Mucosa of rectum (tissue), 2 donors: ENCODE data around the gene NLGN1.

Source experiments
- H3K27ac ChIP-seq, 2 donors: one replicate each; pipeline ENCODE4 v1.7.0; 2013; ENCODE audit warnings: inconsistent platforms in 2 of 2, low read depth in 2 of 2, low read length in 2 of 2
- H3K27me3 ChIP-seq, 2 donors: one replicate each; pipeline ENCODE4 v1.7.0; 2013; ENCODE audit warnings: low read length in 2 of 2; ENCODE audit not compliant: control insufficient read depth in 2 of 2, insufficient read depth in 2 of 2
- H3K36me3 ChIP-seq, 2 donors: one replicate each; pipeline ENCODE4 v1.7.0; 2013; ENCODE audit warnings: low read length in 2 of 2; ENCODE audit not compliant: control insufficient read depth in 2 of 2, insufficient read depth in 2 of 2
- H3K4me1 ChIP-seq, 2 donors: one replicate each; pipeline ENCODE4 v1.7.0; 2013; ENCODE audit warnings: low read length in 2 of 2, mild to moderate bottlenecking in 1 of 2; ENCODE audit not compliant: control insufficient read depth in 2 of 2, insufficient read depth in 2 of 2
- H3K4me3 ChIP-seq, 2 donors: one replicate each; pipeline ENCODE4 v1.7.0; 2013; ENCODE audit warnings: low read length in 2 of 2
- H3K9ac ChIP-seq, 2 donors: one replicate each; pipeline ENCODE4 v1.7.0; 2013; ENCODE audit warnings: low read length in 2 of 2, low read depth in 1 of 2, mild to moderate bottlenecking in 1 of 2
- H3K9me3 ChIP-seq, 2 donors: one replicate each; pipeline ENCODE4 v1.7.0; 2013; ENCODE audit warnings: low read length in 2 of 2; ENCODE audit not compliant: control insufficient read depth in 2 of 2
- donor health status: healthy.
- donor health status: Normal muscosa, but diverticular disease.

The NLGN1 gene

GRCh38 chr3:174156200-174156599, 758.7 kb downstream of the NLGN1 start:
- H3K9ac ChIP-seq: no peak overlapping the region
- no peak overlapping the region for H3K27ac ChIP-seq
- H3K27me3 ChIP-seq: no peaks in the 10 kb centered on the region
- no peak overlapping the region for H3K4me3 ChIP-seq
- H3K36me3 ChIP-seq: no peaks in the 10 kb centered on the region
- H3K4me1 ChIP-seq: no peaks in the 10 kb centered on the region
- H3K9me3 ChIP-seq: no peaks in the 10 kb centered on the region

- no peak overlapping the region for H3K9ac ChIP-seq
- no peak overlapping the region for H3K4me3 ChIP-seq
- no peak overlapping the region for H3K27ac ChIP-seq
- no peaks in the 10 kb centered on the region for H3K27me3 ChIP-seq
- no peaks in the 10 kb centered on the region for H3K9me3 ChIP-seq
- H3K36me3 ChIP-seq: no peaks in the 10 kb centered on the region
- H3K4me1 ChIP-seq: no peaks in the 10 kb centered on the region
Observed at GRCh38 chr3:174158674-174159073, 761.1 kb downstream of the NLGN1 start.

GRCh38 chr3:174159604-174160003, 762.1 kb downstream of the NLGN1 start:
- Histone ChIP-seq H3K27ac (no peak overlapping the region), H3K4me3 (no peak overlapping the region), H3K9me3 (no peaks in the 10 kb centered on the region), H3K4me1 (no peaks in the 10 kb centered on the region), H3K27me3 (no peaks in the 10 kb centered on the region), H3K36me3 (no peaks in the 10 kb centered on the region), H3K9ac (no peak overlapping the region)

GRCh38 chr3:174162550-174162949, 765.0 kb downstream of the NLGN1 start:
- Histone ChIP-seq H3K9ac (no peak overlapping the region), H3K36me3 (no peaks in the 10 kb centered on the region)

GRCh38 chr3:174168026-174168425, 770.5 kb downstream of the NLGN1 start:
- H3K4me1 ChIP-seq: no peaks in the 10 kb centered on the region
- no peak overlapping the region for H3K4me3 ChIP-seq
- no peaks in the 10 kb centered on the region for H3K9me3 ChIP-seq
- H3K27ac ChIP-seq: no peak overlapping the region
- H3K27me3 ChIP-seq: no peaks in the 10 kb centered on the region
- no peak overlapping the region for H3K9ac ChIP-seq
- no peaks in the 10 kb centered on the region for H3K36me3 ChIP-seq

More at GRCh38 chr3:174162550-174162949, 765.0 kb downstream of the NLGN1 start:
- H3K4me1 ChIP-seq: no peaks in the 10 kb centered on the region
- H3K27me3 ChIP-seq: no peaks in the 10 kb centered on the region
- no peak overlapping the region for H3K27ac ChIP-seq
- H3K4me3 ChIP-seq: no peak overlapping the region
- no peaks in the 10 kb centered on the region for H3K9me3 ChIP-seq

GRCh38 chr3:174168538-174169254, 771.2 kb downstream of the NLGN1 start:
- Histone ChIP-seq H3K36me3 (no peaks in the 10 kb centered on the region), H3K4me1 (no peaks in the 10 kb centered on the region), H3K27me3 (no peaks in the 10 kb centered on the region), H3K27ac (no peak overlapping the region), H3K9me3 (no peaks in the 10 kb centered on the region), H3K9ac (no peak overlapping the region), H3K4me3 (no peak overlapping the region)

- H3K4me3 ChIP-seq: no peak overlapping the region
- H3K27ac ChIP-seq: no peak overlapping the region
- no peaks in the 10 kb centered on the region for H3K9me3 ChIP-seq
- no peaks in the 10 kb centered on the region for H3K27me3 ChIP-seq
- H3K36me3 ChIP-seq: no peaks in the 10 kb centered on the region
- H3K4me1 ChIP-seq: no peaks in the 10 kb centered on the region
- no peak overlapping the region for H3K9ac ChIP-seq
Observed at GRCh38 chr3:174169736-174170135, 772.2 kb downstream of the NLGN1 start.

GRCh38 chr3:174170248-174170647, 772.7 kb downstream of the NLGN1 start:
- Histone ChIP-seq H3K9me3 (no peaks in the 10 kb centered on the region), H3K27me3 (no peaks in the 10 kb centered on the region), H3K27ac (no peak overlapping the region), H3K36me3 (no peaks in the 10 kb centered on the region), H3K4me3 (no peak overlapping the region), H3K4me1 (no peaks in the 10 kb centered on the region), H3K9ac (no peak overlapping the region)

GRCh38 chr3:174186377-174186989, 788.9 kb downstream of the NLGN1 start:
- H3K27me3 ChIP-seq: no peaks in the 10 kb centered on the region
- no peaks in the 10 kb centered on the region for H3K4me1 ChIP-seq
- H3K9ac ChIP-seq: no peak overlapping the region
- H3K4me3 ChIP-seq: no peak overlapping the region
- no peaks in the 10 kb centered on the region for H3K36me3 ChIP-seq
- H3K9me3 ChIP-seq: no peaks in the 10 kb centered on the region
- no peak overlapping the region for H3K27ac ChIP-seq

- Histone ChIP-seq H3K9me3 (no peaks in the 10 kb centered on the region), H3K4me3 (no peak overlapping the region)
Observed at GRCh38 chr3:174191380-174191779, 793.8 kb downstream of the NLGN1 start.

More at GRCh38 chr3:174191380-174191779, 793.8 kb downstream of the NLGN1 start:
- Histone ChIP-seq H3K27me3 (no peaks in the 10 kb centered on the region), H3K36me3 (no peaks in the 10 kb centered on the region), H3K27ac (no peak overlapping the region), H3K4me1 (no peaks in the 10 kb centered on the region), H3K9ac (no peak overlapping the region)
